Immature natural killer cell (primary cell): ENCODE measurements around the gene SLX4. TPM values are rescaled to one million over a fixed set of nuclear protein-coding genes. Genes with fewer than 3 reads are reported as not detected.
A peak's percentile ranks its signal among the peaks of the same experiment; 100 is the strongest.
"Not testable (repeated sequence)": the region's sequence is repeated elsewhere in the genome, so short reads cannot be mapped to it uniquely, and the experiment has no call there.

ENCODE experiments used
- DNase-seq, 3 donors: peaks; one replicate each; pipeline ENCODE4 v3.0.0; 2022; ENCODE audit warnings: mixed read lengths in 1 of 3
- H3K27ac Mint-ChIP-seq, 6 donors: one replicate each; pipeline ENCODE4 v1.8.0; 2020; ENCODE audit warnings: mixed read lengths in 6 of 6, mild to moderate bottlenecking in 5 of 6, inconsistent platforms in 4 of 6, moderate library complexity in 3 of 6
- H3K27me3 Mint-ChIP-seq, 3 donors: one replicate each; pipeline ENCODE4 v1.8.0; 2020 to 2021; ENCODE audit warnings: low read depth in 3 of 3, mild to moderate bottlenecking in 3 of 3, mixed read lengths in 3 of 3, moderate library complexity in 3 of 3, inconsistent platforms in 1 of 3
- H3K36me3 Mint-ChIP-seq, 3 donors: one replicate each; pipeline ENCODE4 v1.8.0; 2020; ENCODE audit warnings: mixed read lengths in 3 of 3, inconsistent platforms in 2 of 3, mild to moderate bottlenecking in 2 of 3
- H3K4me1 Mint-ChIP-seq, 2 donors: one replicate each; pipeline ENCODE4 v1.8.0; 2020; ENCODE audit warnings: inconsistent platforms in 2 of 2, mild to moderate bottlenecking in 2 of 2, mixed read lengths in 2 of 2, moderate library complexity in 1 of 2
- H3K4me3 Mint-ChIP-seq, 5 donors: one replicate each; pipeline ENCODE4 v1.8.0; 2020; ENCODE audit warnings: mild to moderate bottlenecking in 5 of 5, mixed read lengths in 5 of 5, inconsistent platforms in 3 of 5, moderate library complexity in 3 of 5
- H3K9me3 Mint-ChIP-seq, 6 donors: one replicate each; pipeline ENCODE4 v1.8.0; 2020; ENCODE audit warnings: mild to moderate bottlenecking in 6 of 6, mixed read lengths in 6 of 6, inconsistent platforms in 4 of 6, moderate library complexity in 3 of 6
- polyA plus RNA-seq, 3 donors: library from polyadenylated mRNA; unstranded; fragments of 300-500 nt; fragmentation: Illumina TruSeq; gene quantifications; one replicate each; pipeline ENCODE4 v1.2.3, GENCODE V29; 2021

SLX4 gene
- polyA plus RNA-seq, 3 donors from 2014 or later, result 0.43 to 1.8 TPM; not detected in 1

DNA sequence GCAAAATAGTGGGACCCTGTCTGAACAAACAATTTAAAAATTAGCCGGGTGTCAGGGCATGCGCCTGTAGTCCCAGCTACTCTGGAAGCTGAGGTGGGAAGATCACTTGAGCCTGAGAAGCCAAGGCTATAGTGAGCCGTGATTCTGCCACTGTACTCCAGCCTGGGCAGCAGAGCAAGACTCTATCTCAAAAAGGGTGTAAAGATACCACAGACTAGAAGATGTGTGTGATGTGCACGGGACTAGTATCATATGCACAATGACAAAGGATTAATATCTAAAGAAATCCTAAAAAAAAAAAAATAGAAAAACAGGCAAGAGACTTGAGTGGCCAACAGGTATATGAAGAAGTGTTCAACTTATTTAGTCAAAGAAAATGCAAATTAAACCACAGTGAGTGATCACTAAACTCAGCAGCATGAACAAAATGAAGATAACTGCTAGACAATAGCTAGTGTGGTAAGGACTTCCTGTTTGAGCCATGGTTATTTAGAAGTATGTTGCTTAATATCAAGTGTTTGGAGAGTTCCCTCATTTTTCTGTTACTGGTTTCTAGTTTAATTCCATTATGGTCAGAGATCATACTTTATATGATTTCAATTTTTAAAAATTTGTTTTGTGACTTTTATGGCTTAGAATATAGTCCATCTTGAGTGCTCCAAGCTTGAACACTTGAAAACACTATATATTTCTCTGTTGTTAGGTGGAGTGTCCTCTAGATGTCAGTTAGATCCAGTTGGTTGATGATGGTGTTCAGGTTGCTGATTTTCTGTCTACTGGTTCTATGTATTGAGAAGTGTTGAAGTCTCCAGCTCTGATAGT, 14.7 kb upstream of the SLX4 start:
- peaks cover 28 to 42% of the 10 kb centered on the region in 2 donors for H3K4me1 Mint-ChIP-seq

GRCh38 chr16:3625331-3625730, 13.9 kb upstream of the SLX4 start:
- H3K4me3 Mint-ChIP-seq, result peak overlapping the region in 1 of 5 donors; percentile 70
- H3K36me3 Mint-ChIP-seq, result no peaks in the 10 kb centered on the region
- H3K9me3 Mint-ChIP-seq, result no peaks in the 10 kb centered on the region
- no peak for DNase-seq
- H3K4me1 Mint-ChIP-seq, result peaks cover 28 to 43% of the 10 kb centered on the region in 2 donors
- H3K27ac Mint-ChIP-seq, result peak overlapping the region in 5 of 6 donors; percentile 63 to 92 (median 78)
- peaks cover 0 to 2% (median 0%) of the 10 kb centered on the region in 3 donors for H3K27me3 Mint-ChIP-seq

More for the DNA sequence above, 14.7 kb upstream of the SLX4 start:
- peak overlapping the region; percentile 75 to 92 (median 84) for H3K27ac Mint-ChIP-seq
- H3K4me3 Mint-ChIP-seq, result peak overlapping the region in 4 of 5 donors; percentile 63 to 70 (median 66)
- no peaks in the 10 kb centered on the region for H3K9me3 Mint-ChIP-seq
- no peaks in the 10 kb centered on the region for H3K27me3 Mint-ChIP-seq
- peaks cover 0 to 3% (median 0%) of the 10 kb centered on the region in 3 donors for H3K36me3 Mint-ChIP-seq
- peak; percentile 7 to 27 (median 23) for DNase-seq

- Mint-ChIP-seq H3K9me3 (no peaks in the 10 kb centered on the region), H3K27me3 (peaks cover 0 to 2% (median 0%) of the 10 kb centered on the region in 3 donors), H3K27ac (peak overlapping the region in 2 of 6 donors; percentile 9 to 12), H3K36me3 (no peaks in the 10 kb centered on the region), H3K4me1 (peaks cover 25 to 38% of the 10 kb centered on the region in 2 donors), H3K4me3 (no peak overlapping the region)
- DNase-seq, result no peak
These were observed 12.2 kb upstream of the SLX4 start for GRCh38 chr16:3623642-3624041.

DNA sequence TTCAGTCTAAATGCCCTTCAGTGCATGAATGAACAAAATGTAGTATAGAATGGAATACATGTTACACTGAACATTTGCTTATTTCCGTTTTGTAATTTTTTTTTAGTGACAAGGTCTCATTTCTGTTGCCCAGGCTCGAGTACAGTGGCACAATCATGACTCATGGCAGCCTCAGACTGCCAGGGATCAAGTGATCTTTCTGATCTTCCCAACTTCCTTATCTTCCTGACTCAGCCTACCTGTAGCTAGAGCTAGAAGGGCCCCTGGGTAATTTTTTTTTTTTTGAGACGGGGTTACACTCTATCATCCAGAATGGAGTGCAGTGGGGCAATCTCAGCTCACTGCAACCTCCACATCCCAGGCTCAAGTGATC, 7.3 kb upstream of the SLX4 start:
- Mint-ChIP-seq H3K27me3 (peaks cover 0 to 2% (median 0%) of the 10 kb centered on the region in 3 donors), H3K36me3 (peaks cover 0 to 6% (median 4%) of the 10 kb centered on the region in 3 donors), H3K4me1 (peaks cover 22 to 45% of the 10 kb centered on the region in 2 donors), H3K27ac (peak overlapping the region in 2 of 6 donors; percentile 34 to 62), H3K9me3 (no peaks in the 10 kb centered on the region), H3K4me3 (no peak overlapping the region)
- DNase-seq, result no peak

DNA sequence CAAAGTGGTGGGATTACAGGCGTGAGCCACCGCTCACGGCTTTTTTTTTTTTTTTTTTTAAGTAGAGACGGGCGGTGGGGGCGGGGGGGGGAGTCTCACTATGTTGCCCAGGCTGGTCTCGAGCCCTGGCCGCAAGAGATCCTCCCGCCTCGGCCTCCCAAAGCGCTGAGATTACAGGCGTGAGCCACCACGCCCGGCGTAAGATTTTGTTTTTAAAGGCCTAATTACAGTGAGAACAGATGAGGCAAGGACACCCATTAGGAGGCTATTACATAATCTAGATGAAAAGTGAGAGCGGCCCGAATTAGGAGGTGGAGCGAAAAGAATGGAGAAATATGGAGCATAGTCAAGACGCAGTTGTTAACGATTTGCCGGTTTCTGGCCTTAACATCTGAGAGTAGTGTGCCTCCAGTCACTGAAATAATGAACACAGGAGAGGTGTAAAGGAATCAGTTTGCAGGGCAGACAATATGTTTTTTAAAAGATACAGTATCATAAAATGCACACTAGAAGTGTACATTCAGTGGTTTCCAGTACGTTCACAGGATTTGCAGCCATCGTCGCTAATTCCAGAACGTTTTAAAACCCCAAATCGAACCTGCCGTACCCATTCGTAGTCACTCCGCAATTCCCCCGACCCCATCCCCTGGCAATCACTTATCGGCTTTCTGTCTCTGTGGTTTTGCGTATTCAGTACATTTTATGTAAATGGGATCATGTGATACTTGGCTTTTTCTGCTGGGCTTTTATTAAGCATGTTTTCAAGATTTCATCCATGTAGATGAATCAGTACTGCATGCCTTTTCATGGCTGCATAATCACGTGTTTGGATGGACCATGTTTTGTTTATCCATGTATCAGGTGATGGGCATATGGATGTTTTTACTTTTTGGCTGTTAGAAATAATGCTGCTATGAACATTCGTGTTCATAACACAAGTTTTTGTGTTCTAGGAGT, 1.4 kb upstream of the SLX4 start:
- Mint-ChIP-seq H3K27ac (peak overlapping the region; percentile 63 to 93 (median 78)), H3K9me3 (no peaks in the 10 kb centered on the region), H3K36me3 (peaks cover 0 to 9% (median 9%) of the 10 kb centered on the region in 3 donors), H3K27me3 (peaks cover 2 to 10% (median 8%) of the 10 kb centered on the region in 3 donors), H3K4me3 (peak overlapping the region; percentile 94 to 100 (median 99)), H3K4me1 (peaks cover 47 to 66% of the 10 kb centered on the region in 2 donors)
- DNase-seq, result no peak

- H3K4me3 Mint-ChIP-seq, result peak overlapping the region; percentile 88 to 100 (median 99)
- peak overlapping the region; percentile 75 to 93 (median 84) for H3K27ac Mint-ChIP-seq
- peaks cover 2 to 10% (median 8%) of the 10 kb centered on the region in 3 donors for H3K27me3 Mint-ChIP-seq
- peaks cover 46 to 56% of the 10 kb centered on the region in 2 donors for H3K4me1 Mint-ChIP-seq
- H3K9me3 Mint-ChIP-seq, result no peaks in the 10 kb centered on the region
- no peak for DNase-seq
- H3K36me3 Mint-ChIP-seq, result peaks cover 5 to 17% (median 13%) of the 10 kb centered on the region in 3 donors
These were observed 684 bp downstream of the SLX4 start for GRCh38 chr16:3610698-3611145.

DNA sequence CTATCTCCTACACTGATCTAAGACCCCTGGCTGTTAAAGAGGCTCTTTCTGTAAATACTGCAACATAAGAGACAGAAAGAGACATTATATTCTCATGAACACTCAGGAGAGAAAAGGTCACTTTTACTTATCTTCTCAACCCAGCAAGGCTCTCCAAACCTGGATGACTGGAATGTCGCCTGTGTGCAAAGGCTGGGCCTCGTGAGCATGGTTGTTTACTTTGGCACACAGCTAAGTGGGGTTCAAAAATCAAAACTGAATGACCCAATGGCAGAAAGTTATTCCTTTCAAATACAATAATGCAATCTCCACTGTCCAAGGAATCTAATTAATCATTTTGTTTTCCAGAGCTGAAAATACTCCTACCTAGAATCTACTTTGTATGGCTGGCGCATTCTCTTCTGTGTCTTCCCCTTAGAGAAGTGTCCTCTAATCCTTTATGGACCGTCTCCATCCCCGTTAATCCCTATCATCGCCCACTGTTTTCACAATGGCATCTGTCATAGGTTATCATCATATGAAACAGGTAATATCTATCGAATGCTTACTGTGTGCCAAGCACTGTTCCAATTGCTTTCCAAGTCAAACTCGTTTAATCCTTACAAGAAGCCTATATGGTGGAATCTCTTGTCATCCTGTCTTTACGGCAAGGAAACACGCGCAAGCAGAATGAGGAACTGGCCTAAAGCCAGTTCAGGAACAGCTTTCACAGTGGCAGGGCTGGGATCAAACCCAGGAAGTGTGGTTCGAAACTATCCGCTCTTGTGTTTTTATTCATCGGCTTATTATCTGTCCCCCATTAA, 1.3 kb downstream of the SLX4 start:
- DNase-seq, result no peak
- Mint-ChIP-seq H3K9me3 (no peaks in the 10 kb centered on the region), H3K27me3 (peaks cover 2 to 10% (median 8%) of the 10 kb centered on the region in 3 donors), H3K4me3 (peak overlapping the region; percentile 88 to 100 (median 99)), H3K36me3 (peaks cover 5 to 17% (median 10%) of the 10 kb centered on the region in 3 donors), H3K27ac (peak overlapping the region; percentile 75 to 93 (median 84)), H3K4me1 (peaks cover 41 to 49% of the 10 kb centered on the region in 2 donors)

DNA sequence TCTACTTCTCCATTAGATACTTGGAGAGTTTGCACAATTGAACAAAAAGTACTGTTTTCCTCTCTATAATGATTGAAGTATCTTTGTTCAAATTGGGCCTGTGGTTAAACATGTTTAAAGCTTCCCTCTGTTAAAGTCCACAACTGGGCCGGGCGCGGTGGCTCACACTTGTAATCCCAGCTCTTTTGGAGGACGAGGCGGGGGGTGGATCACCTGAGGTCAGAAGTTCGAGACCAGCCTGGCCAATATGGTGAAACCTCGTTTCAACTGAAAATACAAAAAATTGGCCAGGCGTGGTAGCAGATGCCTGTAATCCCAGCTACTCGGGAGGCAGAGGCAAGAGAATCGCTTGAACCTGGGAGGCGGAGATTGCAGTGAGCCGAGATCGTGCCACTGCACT, 2.4 kb downstream of the SLX4 start:
- H3K27ac Mint-ChIP-seq, H3K9me3 Mint-ChIP-seq, H3K27me3 Mint-ChIP-seq, DNase-seq: not testable (repeated sequence)
- H3K4me1 Mint-ChIP-seq, result peaks cover 33 to 38% of the 10 kb centered on the region in 2 donors
- H3K36me3 Mint-ChIP-seq, result peaks cover 5 to 17% (median 13%) of the 10 kb centered on the region in 3 donors
- H3K4me3 Mint-ChIP-seq, result peak overlapping the region in 1 of 5 donors; percentile 8

GRCh38 chr16:3608069-3608468, 3.3 kb downstream of the SLX4 start:
- no peaks in the 10 kb centered on the region for H3K9me3 Mint-ChIP-seq
- peaks cover 2 to 10% (median 8%) of the 10 kb centered on the region in 3 donors for H3K27me3 Mint-ChIP-seq
- no peak overlapping the region for H3K4me3 Mint-ChIP-seq

DNA sequence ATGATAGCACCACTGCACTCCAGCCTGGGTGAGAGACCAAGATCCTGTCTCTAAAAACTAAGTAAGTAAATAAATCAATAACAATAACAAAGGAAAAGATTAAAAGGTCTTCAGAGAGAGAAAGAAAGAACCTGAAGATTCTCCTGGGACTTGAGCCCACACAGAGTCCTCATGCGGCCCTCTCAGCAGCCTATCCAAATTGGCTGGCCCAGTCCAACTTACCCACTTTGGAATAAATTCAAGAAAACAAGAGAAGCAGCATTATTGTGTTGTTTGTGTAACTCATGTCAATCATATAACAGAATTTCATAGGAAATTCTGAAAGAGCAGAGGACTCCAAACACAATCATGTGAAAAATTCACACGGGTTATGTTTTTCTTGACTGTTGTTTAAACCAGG, 3.8 kb downstream of the SLX4 start:
- no peaks in the 10 kb centered on the region for H3K9me3 Mint-ChIP-seq
- peaks cover 2 to 10% (median 8%) of the 10 kb centered on the region in 3 donors for H3K27me3 Mint-ChIP-seq
- H3K4me3 Mint-ChIP-seq, result no peak overlapping the region
- no peak overlapping the region for H3K27ac Mint-ChIP-seq
- H3K4me1 Mint-ChIP-seq, result peaks cover 23 to 27% of the 10 kb centered on the region in 2 donors
- no peak for DNase-seq
- H3K36me3 Mint-ChIP-seq, result peaks cover 11 to 20% (median 18%) of the 10 kb centered on the region in 3 donors

More at GRCh38 chr16:3608069-3608468, 3.3 kb downstream of the SLX4 start:
- Mint-ChIP-seq H3K36me3 (peaks cover 9 to 21% (median 19%) of the 10 kb centered on the region in 3 donors), H3K4me1 (peaks cover 27 to 32% of the 10 kb centered on the region in 2 donors), H3K27ac (no peak overlapping the region)
- no peak for DNase-seq

DNA sequence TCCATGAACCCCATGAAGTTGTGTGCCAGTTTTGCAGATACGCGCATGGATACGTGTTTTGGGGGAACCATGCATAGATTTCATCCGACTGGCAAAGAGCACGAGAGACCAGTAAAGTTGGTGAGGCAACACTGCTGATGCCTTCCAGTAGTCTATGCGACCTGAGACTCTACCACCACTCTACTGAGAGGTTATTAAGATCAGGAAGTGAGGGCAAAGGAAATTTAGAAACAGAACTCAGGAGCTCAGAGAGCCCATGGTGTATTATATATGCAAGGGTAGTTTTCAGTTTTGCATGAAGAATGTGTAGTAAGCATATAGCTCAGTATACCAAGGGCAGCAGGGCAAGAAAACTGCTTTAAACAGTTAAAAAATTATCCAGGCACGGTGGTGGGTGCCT, 4.2 kb downstream of the SLX4 start:
- peaks cover 2 to 9% (median 8%) of the 10 kb centered on the region in 3 donors for H3K27me3 Mint-ChIP-seq
- peaks cover 13 to 21% (median 17%) of the 10 kb centered on the region in 3 donors for H3K36me3 Mint-ChIP-seq
- no peak overlapping the region for H3K4me3 Mint-ChIP-seq
- no peaks in the 10 kb centered on the region for H3K9me3 Mint-ChIP-seq
- no peak overlapping the region for H3K27ac Mint-ChIP-seq
- no peak for DNase-seq
- peaks cover 19 to 23% of the 10 kb centered on the region in 2 donors for H3K4me1 Mint-ChIP-seq

GRCh38 chr16:3606441-3606840, 5.0 kb downstream of the SLX4 start:
- no peak overlapping the region for H3K27ac Mint-ChIP-seq
- H3K9me3 Mint-ChIP-seq, result no peaks in the 10 kb centered on the region
- peaks cover 13 to 15% of the 10 kb centered on the region in 2 donors for H3K4me1 Mint-ChIP-seq
- H3K27me3 Mint-ChIP-seq, result peaks cover 0 to 4% (median 3%) of the 10 kb centered on the region in 3 donors
- peaks cover 19 to 27% (median 22%) of the 10 kb centered on the region in 3 donors for H3K36me3 Mint-ChIP-seq
- no peak for DNase-seq
- H3K4me3 Mint-ChIP-seq, result no peak overlapping the region

- H3K36me3 Mint-ChIP-seq, result peaks cover 24 to 40% (median 31%) of the 10 kb centered on the region in 3 donors
- peaks cover 0 to 2% (median 2%) of the 10 kb centered on the region in 3 donors for H3K27me3 Mint-ChIP-seq
- H3K27ac Mint-ChIP-seq, result no peak overlapping the region
- DNase-seq, result no peak
- no peaks in the 10 kb centered on the region for H3K9me3 Mint-ChIP-seq
- peaks cover 11 to 14% of the 10 kb centered on the region in 2 donors for H3K4me1 Mint-ChIP-seq
- H3K4me3 Mint-ChIP-seq, result no peak overlapping the region
These were observed 9.1 kb downstream of the SLX4 start for GRCh38 chr16:3602320-3602653.
